ENCODE data around the gene UACA.
A peak's percentile ranks its signal among the peaks of the same experiment; 100 is the strongest.

UACA gene

DNA sequence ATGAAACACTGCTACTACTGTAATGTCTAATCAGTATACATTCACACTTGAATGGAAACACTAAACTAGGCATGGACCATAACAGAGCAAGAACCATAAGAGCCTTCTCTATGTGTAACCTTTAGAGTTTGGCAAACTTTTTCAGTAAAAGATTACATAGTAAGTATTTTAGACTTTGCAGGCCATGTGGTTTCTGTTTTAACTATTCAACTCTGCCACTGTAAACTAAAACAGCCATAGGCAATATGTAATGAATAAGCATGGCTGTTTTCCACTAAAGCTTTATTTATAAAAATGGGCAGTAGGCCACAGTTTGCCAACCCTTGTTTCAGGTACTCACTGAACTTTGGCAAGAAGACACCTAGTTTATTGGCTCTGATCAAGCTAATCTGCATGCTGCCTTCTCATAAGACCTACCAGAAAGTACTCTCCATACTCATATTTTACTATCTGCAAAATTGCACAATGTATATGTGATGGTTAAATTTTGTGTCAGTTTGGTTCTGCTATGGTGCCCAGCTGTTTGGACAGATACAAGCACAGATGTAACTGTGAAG is 46.0 kb downstream of the UACA start:
- H3K4me3 ChIP-seq (ENCODE audit: low read length): no peak overlapping the region
- TF ChIP-seq, protein P1, sequence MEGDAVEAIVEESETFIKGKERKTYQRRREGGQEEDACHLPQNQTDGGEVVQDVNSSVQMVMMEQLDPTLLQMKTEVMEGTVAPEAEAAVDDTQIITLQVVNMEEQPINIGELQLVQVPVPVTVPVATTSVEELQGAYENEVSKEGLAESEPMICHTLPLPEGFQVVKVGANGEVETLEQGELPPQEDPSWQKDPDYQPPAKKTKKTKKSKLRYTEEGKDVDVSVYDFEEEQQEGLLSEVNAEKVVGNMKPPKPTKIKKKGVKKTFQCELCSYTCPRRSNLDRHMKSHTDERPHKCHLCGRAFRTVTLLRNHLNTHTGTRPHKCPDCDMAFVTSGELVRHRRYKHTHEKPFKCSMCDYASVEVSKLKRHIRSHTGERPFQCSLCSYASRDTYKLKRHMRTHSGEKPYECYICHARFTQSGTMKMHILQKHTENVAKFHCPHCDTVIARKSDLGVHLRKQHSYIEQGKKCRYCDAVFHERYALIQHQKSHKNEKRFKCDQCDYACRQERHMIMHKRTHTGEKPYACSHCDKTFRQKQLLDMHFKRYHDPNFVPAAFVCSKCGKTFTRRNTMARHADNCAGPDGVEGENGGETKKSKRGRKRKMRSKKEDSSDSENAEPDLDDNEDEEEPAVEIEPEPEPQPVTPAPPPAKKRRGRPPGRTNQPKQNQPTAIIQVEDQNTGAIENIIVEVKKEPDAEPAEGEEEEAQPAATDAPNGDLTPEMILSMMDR (conservative IDR thresholded peaks at IDR 0.05; ENCODE audit: low read depth, low read length): no peak
- no peak for DNase-seq (ENCODE audit: low read depth)

- no peak for DNase-seq (ENCODE audit: low read depth)
- H3K4me3 ChIP-seq (ENCODE audit: low read length): no peak overlapping the region
- TF ChIP-seq, protein P1 (conservative IDR thresholded peaks at IDR 0.05; ENCODE audit: low read depth, low read length): no peak
Measured at GRCh38 chr15:70715840-70716485, 47.4 kb downstream of the UACA start.

DNA sequence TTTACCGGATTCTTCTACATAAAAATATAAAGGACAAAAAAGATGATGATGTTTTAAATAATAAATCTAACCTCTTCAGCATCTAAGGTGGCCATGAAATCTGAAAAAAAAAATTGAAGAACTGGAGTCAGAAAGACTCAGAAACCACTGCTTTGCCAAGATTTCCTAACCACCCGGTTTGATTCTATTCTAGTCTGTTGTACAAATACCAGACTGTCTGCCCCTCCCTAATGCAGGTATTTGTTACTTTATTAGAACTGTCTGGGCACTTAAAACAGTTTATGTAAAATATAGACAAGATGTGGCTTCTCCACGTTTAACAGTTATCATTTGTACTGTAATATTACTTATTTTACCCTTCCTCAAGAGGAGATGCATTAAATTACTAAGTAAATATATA is 48.8 kb downstream of the UACA start:
- no peak for DNase-seq (ENCODE audit: low read depth)
- H3K4me3 ChIP-seq (ENCODE audit: low read length): peak overlapping the region; percentile 3
- TF ChIP-seq, protein P1 (conservative IDR thresholded peaks at IDR 0.05; ENCODE audit: low read depth, low read length): no peak

DNA sequence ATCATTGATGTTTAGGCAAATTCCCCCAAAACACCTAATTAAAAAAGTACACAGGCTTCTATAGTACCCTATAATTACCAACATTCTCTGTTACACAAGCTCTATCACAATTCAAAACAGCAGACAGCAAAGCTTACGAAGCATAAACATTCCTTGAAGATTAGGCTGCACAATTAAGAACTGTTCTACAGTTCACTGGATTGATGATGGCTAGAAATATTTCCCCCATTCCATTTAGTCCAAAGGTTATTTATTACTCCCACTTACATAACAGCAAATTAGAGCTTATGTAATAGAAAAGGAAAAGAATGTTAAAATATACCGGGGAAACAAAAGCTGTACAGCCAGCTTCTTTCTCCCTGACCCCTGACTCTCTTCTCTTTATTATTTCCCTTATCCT is 49.3 kb downstream of the UACA start:
- H3K4me3 ChIP-seq (ENCODE audit: low read length): no peak overlapping the region
- TF ChIP-seq, protein P1 (conservative IDR thresholded peaks at IDR 0.05; ENCODE audit: low read depth, low read length): no peak
- peak; percentile 92 for DNase-seq (ENCODE audit: low read depth)

DNA sequence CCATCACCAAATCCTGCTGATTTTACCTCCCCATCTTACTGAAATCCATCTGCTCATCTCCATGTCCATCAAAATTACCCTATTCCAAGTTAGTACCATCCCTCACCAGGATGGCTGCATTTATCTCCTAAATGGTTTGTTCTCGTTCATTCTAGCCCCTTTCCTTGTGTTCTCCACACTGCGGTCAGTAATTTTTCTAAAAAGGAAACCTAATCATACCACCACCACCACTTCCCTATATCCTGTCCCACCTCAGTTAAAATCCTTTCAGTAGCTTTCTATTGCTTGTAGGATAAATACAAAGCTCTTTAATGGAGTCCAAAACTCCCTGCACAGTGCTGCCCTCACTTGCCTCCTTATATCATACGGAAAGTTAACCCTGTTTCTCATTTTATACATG is 51.1 kb downstream of the UACA start:
- DNase-seq (ENCODE audit: low read depth): no peak
- TF ChIP-seq, protein P1 (conservative IDR thresholded peaks at IDR 0.05; ENCODE audit: low read depth, low read length): no peak
- no peak overlapping the region for H3K4me3 ChIP-seq (ENCODE audit: low read length)

DNA sequence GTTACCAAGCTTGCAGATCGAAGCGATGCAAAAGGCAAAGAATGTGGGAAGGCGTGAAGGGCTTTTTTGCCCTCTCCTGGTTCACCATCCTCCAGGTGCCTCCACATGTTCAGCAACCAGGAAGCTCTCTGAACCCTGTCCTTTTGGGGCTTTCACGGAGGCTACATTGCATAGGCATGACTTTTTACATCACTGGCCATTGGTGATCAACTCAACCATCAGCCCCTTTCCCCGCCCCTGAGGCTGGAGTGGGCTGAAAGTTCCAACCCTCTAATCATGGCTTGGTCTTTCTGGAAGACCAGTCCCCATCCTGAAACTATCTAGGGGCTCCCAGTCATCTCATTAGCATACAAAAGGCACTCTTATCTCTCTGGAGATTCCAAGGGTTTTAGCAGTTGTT is 52.6 kb downstream of the UACA start:
- no peak for DNase-seq (ENCODE audit: low read depth)
- TF ChIP-seq, protein P1 (conservative IDR thresholded peaks at IDR 0.05; ENCODE audit: low read depth, low read length): no peak

GRCh38 chr15:70708839-70709238 is 54.5 kb downstream of the UACA start:
- no peak overlapping the region for H3K4me3 ChIP-seq (ENCODE audit: low read length)
- TF ChIP-seq, protein P1 (conservative IDR thresholded peaks at IDR 0.05; ENCODE audit: low read depth, low read length): no peak
- DNase-seq (ENCODE audit: low read depth): no peak

More for the DNA sequence above, 52.6 kb downstream of the UACA start:
- no peak overlapping the region for H3K4me3 ChIP-seq (ENCODE audit: low read length)
